GM12878 (cell line): Measurements from ENCODE around the gene GPR87. TPM values are rescaled to one million over a fixed set of nuclear protein-coding genes. Genes with fewer than 3 reads are reported as not detected.

ENCODE experiments used
- ATAC-seq: fragments of 200-7000 bp; cut with Tn5 transposase; 3 replicates; pipeline ENCODE4 v1.9.1; 2020; ENCODE audit warnings: mild to moderate bottlenecking, moderate library complexity
- BruUV-seq: library from RNA; stranded (reverse); fragments of 400-500 nt; replicated peaks from 2 replicates; lab custom pipeline; 2021; lab: Mats Ljungman, UMichigan
- CTCF ChIA-PET: fragments of 300-600 bp; sonication (Branson Sonifier 250); formaldehyde crosslinking; extraction: SDS; loops from one replicate; lab custom pipeline; 2021; ENCODE audit warnings: inconsistent platforms; lab: Yijun Ruan, JAX
- POLR2A ChIA-PET: fragments of 350-600 bp; formaldehyde crosslinking; extraction: SDS; loops from one replicate; lab custom pipeline; 2021; ENCODE audit warnings: inconsistent platforms; lab: Charles Lee
- RAD21 ChIA-PET: fragments of 300-600 bp; sonication (Branson Sonifier 250); formaldehyde crosslinking; loops from one replicate; lab custom pipeline; 2023; ENCODE audit warnings: antibody characterized with exemption; ENCODE audit not compliant: unreplicated experiment; lab: Charles Lee
- SMC1A ChIA-PET: fragments of 300-600 bp; sonication (Branson Sonifier 250); formaldehyde crosslinking; loops from one replicate; lab custom pipeline; 2023; ENCODE audit not compliant: unreplicated experiment, uncharacterized antibody; lab: Charles Lee
- DNase-seq: peaks from one replicate; pipeline ENCODE4 v3.0.0-alpha.2; 2011; ENCODE audit warnings: low read depth, low spot score
- FAIRE-seq: peaks from 3 replicates; lab custom pipeline; 2011; peaks lifted over from hg19 to GRCh38; lab: Jason Lieb, UNC
- H2AFZ ChIP-seq: 2 replicates; pipeline ENCODE4 v1.6.0; 2011; ENCODE audit warnings: low read depth, low read length, control low read depth; ENCODE audit not compliant: control insufficient read depth
- H3K27ac ChIP-seq: 2 replicates; pipeline ENCODE4 v1.5.1; 2011; ENCODE audit warnings: control low read depth; ENCODE audit not compliant: control insufficient read depth, insufficient read depth
- H3K27me3 ChIP-seq, 2 experiments: replicated peaks in 1 of 2; 2 replicates each; pipeline versions ENCODE4 v1.6.0 to v1.6.1; 2011; ENCODE audit warnings: low read length in 1 of 2; ENCODE audit not compliant: control insufficient read depth in 2 of 2, insufficient read depth in 2 of 2
- H3K36me3 ChIP-seq, 2 experiments: 2 replicates each; pipeline ENCODE4 v1.5.1; 2011; ENCODE audit warnings: low read length in 1 of 2; ENCODE audit not compliant: control insufficient read depth in 2 of 2, insufficient read depth in 2 of 2
- H3K4me1 ChIP-seq: 2 replicates; pipeline ENCODE4 v1.6.1; 2011; ENCODE audit warnings: mild to moderate bottlenecking, low read length, moderate library complexity, mixed read lengths; ENCODE audit not compliant: control insufficient read depth, insufficient read depth
- H3K4me2 ChIP-seq: 2 replicates; pipeline ENCODE4 v1.6.0; 2011; ENCODE audit warnings: control low read depth; ENCODE audit not compliant: control insufficient read depth, insufficient read depth
- H3K4me3 ChIP-seq: fragments of 200-600 bp; sonication (generic); 2 replicates; pipeline ENCODE4 v1.5.1; 2016
- H3K79me2 ChIP-seq: 2 replicates; pipeline ENCODE4 v1.6.0; 2011; ENCODE audit warnings: low read length; ENCODE audit not compliant: control insufficient read depth, insufficient read depth
- H3K9ac ChIP-seq: 2 replicates; pipeline ENCODE4 v1.8.0; 2011; ENCODE audit warnings: low read length, control low read depth, mixed read lengths; ENCODE audit not compliant: control insufficient read depth, insufficient read depth
- H3K9me3 ChIP-seq: replicated peaks from 3 replicates; pipeline ENCODE4 v1.5.1; 2011; ENCODE audit warnings: mild to moderate bottlenecking, low read length; ENCODE audit not compliant: control insufficient read depth, insufficient read depth
- H4K20me1 ChIP-seq: 2 replicates; pipeline ENCODE4 v1.6.0; 2011; ENCODE audit not compliant: control insufficient read depth, insufficient read depth
- CBFB ChIP-seq: IDR thresholded peaks from 2 replicates; pipeline ENCODE4 v1.6.1; 2016; ENCODE audit warnings: antibody characterized with exemption, low read depth
- CBX5 ChIP-seq: sonication (generic); IDR thresholded peaks from 2 replicates; pipeline ENCODE4 v1.6.1; 2016; ENCODE audit warnings: low read depth, moderate library complexity, mild to moderate bottlenecking, inconsistent platforms
- DPF2 ChIP-seq: fragments of 450-650 bp; IDR thresholded peaks from 2 replicates; pipeline ENCODE4 v1.6.1; 2017; ENCODE audit warnings: mild to moderate bottlenecking
- GABPA ChIP-seq: IDR thresholded peaks from 2 replicates; pipeline ENCODE4 v1.6.1; 2014; ENCODE audit warnings: antibody characterized with exemption, low read depth, mild to moderate bottlenecking, inconsistent platforms
- GATAD2B ChIP-seq: fragments of 450-650 bp; conservative IDR thresholded peaks from 2 replicates; pipeline ENCODE4 v1.6.1; 2017; ENCODE audit warnings: low read depth, mild to moderate bottlenecking, moderate library complexity
- HCFC1 ChIP-seq: fragments of 150-350 bp; IDR thresholded peaks from 2 replicates; pipeline ENCODE4 v1.6.1; 2014; ENCODE audit warnings: low read length
- MXI1 ChIP-seq: fragments of 150-350 bp; IDR thresholded peaks from 2 replicates; pipeline ENCODE4 v1.6.1; 2011; ENCODE audit warnings: low read depth, mild to moderate bottlenecking, inconsistent platforms, low read length, improper control_type of control experiment
- NBN ChIP-seq: fragments of 450-650 bp; IDR thresholded peaks from 2 replicates; pipeline ENCODE4 v1.6.1; 2016
- PKNOX1 ChIP-seq: fragments of 450-650 bp; IDR thresholded peaks from 2 replicates; pipeline ENCODE4 v1.6.1; 2016; ENCODE audit warnings: mild to moderate bottlenecking
- POLR2AphosphoS5 ChIP-seq: IDR thresholded peaks from 2 replicates; pipeline ENCODE4 v1.6.1; 2011; ENCODE audit warnings: mild to moderate bottlenecking, low read length, inconsistent platforms
- PRDM15 ChIP-seq: fragments of 450-650 bp; formaldehyde crosslinking; IDR thresholded peaks from 2 replicates; pipeline ENCODE4 v1.4.0; 2020; ENCODE audit warnings: mild to moderate bottlenecking, moderate library complexity
- SP1 ChIP-seq: IDR thresholded peaks from one replicate; pipeline ENCODE4 v1.6.1; 2011; ENCODE audit warnings: low read depth, low read length
- SUZ12 ChIP-seq: fragments of 200-600 bp; sonication (generic); IDR thresholded peaks from one replicate; pipeline ENCODE4 v1.6.1; 2018; ENCODE audit warnings: antibody characterized with exemption, mild to moderate bottlenecking; ENCODE audit not compliant: unreplicated experiment
- ZBTB40 ChIP-seq: fragments of 450-650 bp; IDR thresholded peaks from 2 replicates; pipeline ENCODE4 v1.6.1; 2016; ENCODE audit warnings: mild to moderate bottlenecking, moderate library complexity, borderline replicate concordance
- ZZZ3 ChIP-seq: IDR thresholded peaks from 2 replicates; pipeline ENCODE4 v1.6.1; 2011; ENCODE audit warnings: low read depth; ENCODE audit not compliant: control insufficient read depth, insufficient read length
- WGBS: methylation state at CpG from one replicate; pipeline ENCODE4 v1.1.6; 2016; ENCODE audit warnings: low lambda C conversion rate; ENCODE audit not compliant: insufficient replicate concordance, insufficient coverage; ENCODE audit errors: missing lambda C conversion rate; 5-methylcytosine and 5-hydroxymethylcytosine counted together
- in situ Hi-C: fragments of 300-500 bp; cut with MboI; formaldehyde crosslinking; loops from 9 replicates; pipeline ENCODE4 v1.14.3; 2018; ENCODE audit warnings: mixed read lengths
- intact Hi-C: fragments of 100-400 bp; cut with micrococcal nuclease; formaldehyde crosslinking; loops from one replicate; pipeline ENCODE4 v1.14.2; 2022; ENCODE audit not compliant: unreplicated experiment
- polyA plus RNA-seq, 11 experiments: library from polyadenylated mRNA; depleted of rRNA in 4 of 11; unstranded in 6 of 11; stranded (reverse) in 5 of 11; fragments of >200 nt; fragmentation: Nextera tagmentation in 4 of 11; fragmentation: Illumina TruSeq in 1 of 11; extraction: Ambion mirVana in 4 of 11; extraction: Trizol in 1 of 11; gene quantifications; 1 replicate in 1 of 11; 2 replicates in 10 of 11; pipeline versions ENCODE4 v1.2.1 to v1.2.3, GENCODE V29; 2011 to 2016; ENCODE audit warnings: inconsistent platforms in 2 of 11, missing spikeins in 2 of 11, low read depth in 1 of 11
- total RNA-seq, 4 experiments: library from RNA; depleted of rRNA in 3 of 4; stranded (reverse); fragments of >200 nt in 3 of 4; fragmentation: Illumina TruSeq in 1 of 4; extraction: Trizol in 1 of 4; gene quantifications; 2 replicates each; pipeline versions ENCODE4 v1.2.1 to v1.2.3, GENCODE V29; 2013 to 2021

The GPR87 gene
- total and polyA plus RNA-seq, 10 of the 15 experiments (the other 5 are each of a cell fraction or from before 2014, with no cell fraction given) = 0.06 to 0.27 (median 0.16) TPM; not detected in 5

GRCh38 chr3:151285940-151286339 lies 30.7 kb downstream of the GPR87 start:
- intact Hi-C loops = no loop called here
- Histone ChIP-seq H3K27ac (no peak overlapping the region), H3K4me1 (no peaks in the 10 kb centered on the region), H3K4me2 (no peak overlapping the region), H2AFZ (no peak overlapping the region), H3K79me2 (no peaks in the 10 kb centered on the region), H3K9me3 (no peaks in the 10 kb centered on the region), H3K9ac (no peak overlapping the region), H3K36me3 (no peaks in the 10 kb centered on the region), H3K4me3 (no peak overlapping the region), H3K27me3 (no peaks in the 10 kb centered on the region), H4K20me1 (no peaks in the 10 kb centered on the region)
- no peak for ATAC-seq
- ChIA-PET CTCF (interaction anchor here (1.0 to 4.4 kb wide), 4 partner anchors 55 to 119 kb away, joined by 3 to 37 read pairs (median 9); no protein-coding TSS in a partner anchor), RAD21 (interaction anchor here (0.9 to 1.3 kb wide), 3 partner anchors 56 to 552 kb away, joined by 3 to 9 read pairs (median 3); no protein-coding TSS in a partner anchor), POLR2A (no interaction called here), SMC1A (interaction anchor here (0.7 to 3.6 kb wide), 3 partner anchors 58 to 118 kb away, joined by 4 to 17 read pairs (median 17); no protein-coding TSS in a partner anchor)
- TF ChIP-seq GATAD2B (no peak), SUZ12 (no peak), PKNOX1 (no peak), MXI1 (no peak), PRDM15 (CRISPR knock-in tag) (no peak), GABPA (no peak), CBFB (no peak), POLR2AphosphoS5 (no peak), ZBTB40 (no peak), NBN (no peak), CBX5 (no peak), SP1 (no peak), DPF2 (no peak), ZZZ3 (no peak), HCFC1 (no peak)
- BruUV-seq = no TSS peak
- WGBS = 29% methylated on average over 1 of the region's 1 CpG
- FAIRE-seq = no peak
- no peak for DNase-seq
- in situ Hi-C loops = no loop called here
